ENCODE results near the gene TBC1D10A. TPM values are rescaled to one million over a fixed set of nuclear protein-coding genes. Genes with fewer than 3 reads are reported as not detected.
A peak's percentile ranks its signal among the peaks of the same experiment; 100 is the strongest.
"Not testable (repeated sequence)": the region's sequence is repeated elsewhere in the genome, so short reads cannot be mapped to it uniquely, and the experiment has no call there.

The TBC1D10A gene
- total RNA-seq, 1 donor from 2014 or later, result 21.4 TPM

DNA sequence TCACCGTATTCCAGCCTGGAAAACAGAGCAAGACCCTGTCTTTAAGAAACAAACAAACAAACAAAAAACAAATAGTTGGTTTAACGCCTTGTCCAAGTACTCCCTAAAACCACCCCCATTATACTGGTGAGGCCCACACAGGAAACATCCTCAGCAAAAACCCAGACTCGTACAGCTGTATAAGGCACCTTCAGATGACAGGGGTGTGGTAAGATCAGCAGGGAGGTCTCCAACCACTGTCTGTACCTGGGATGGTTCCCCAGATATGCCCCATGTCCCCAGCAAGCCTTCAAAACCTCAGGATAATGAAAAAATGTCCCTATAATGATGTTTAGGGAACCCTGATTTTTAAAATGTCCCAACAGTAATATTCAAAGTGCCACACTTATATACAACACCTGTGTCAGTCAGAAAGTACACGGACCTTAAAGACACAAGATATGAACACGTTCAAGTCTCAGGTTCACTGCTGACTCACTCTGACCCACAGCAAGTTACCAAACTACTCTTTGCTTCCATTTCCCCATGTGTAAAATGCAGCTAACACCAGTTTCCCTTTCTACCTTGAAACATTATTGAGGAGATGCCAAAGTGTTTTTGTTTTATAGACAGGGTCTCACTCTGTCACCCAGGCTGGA is 20.6 kb upstream of the TBC1D10A start:
- no peak for DNase-seq (ENCODE audit: low read depth)

DNA sequence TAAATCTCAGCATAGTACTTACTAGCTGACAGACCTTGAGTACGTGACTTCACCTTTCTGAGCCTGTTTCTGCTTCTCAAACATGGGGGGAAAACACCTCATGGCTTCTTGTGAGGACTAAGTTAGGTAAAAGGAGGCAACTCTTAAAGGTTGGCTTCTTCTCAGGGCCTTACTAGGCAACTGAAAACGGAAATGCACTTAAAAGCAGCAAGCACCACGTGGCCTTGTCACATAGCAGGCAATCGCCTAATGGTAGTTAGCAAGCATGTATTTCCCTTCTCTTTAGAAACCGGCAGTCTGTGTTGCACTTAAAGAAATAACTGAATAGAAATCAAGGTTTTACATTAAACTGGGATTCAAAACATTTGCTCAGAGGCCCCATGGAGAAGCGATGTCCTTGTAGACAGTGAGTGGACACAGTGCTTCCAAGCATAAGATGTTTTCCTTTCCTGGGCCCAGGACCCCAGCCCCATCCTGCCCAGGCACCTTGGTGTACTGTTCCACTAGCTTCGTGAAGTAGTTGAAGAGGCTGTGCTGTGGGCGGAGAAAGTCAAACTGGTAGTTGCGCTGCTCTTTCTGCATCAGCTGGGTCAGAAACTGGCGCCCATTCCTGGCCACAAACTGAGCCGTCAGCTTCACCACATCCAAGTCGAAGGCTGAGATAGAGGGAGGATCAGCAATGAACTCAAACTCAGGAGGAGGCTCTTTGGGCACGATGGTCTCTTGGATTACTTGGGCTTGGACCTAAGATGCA is 17.9 kb upstream of the TBC1D10A start:
- DNase-seq (ENCODE audit: low read depth), result no peak

DNA sequence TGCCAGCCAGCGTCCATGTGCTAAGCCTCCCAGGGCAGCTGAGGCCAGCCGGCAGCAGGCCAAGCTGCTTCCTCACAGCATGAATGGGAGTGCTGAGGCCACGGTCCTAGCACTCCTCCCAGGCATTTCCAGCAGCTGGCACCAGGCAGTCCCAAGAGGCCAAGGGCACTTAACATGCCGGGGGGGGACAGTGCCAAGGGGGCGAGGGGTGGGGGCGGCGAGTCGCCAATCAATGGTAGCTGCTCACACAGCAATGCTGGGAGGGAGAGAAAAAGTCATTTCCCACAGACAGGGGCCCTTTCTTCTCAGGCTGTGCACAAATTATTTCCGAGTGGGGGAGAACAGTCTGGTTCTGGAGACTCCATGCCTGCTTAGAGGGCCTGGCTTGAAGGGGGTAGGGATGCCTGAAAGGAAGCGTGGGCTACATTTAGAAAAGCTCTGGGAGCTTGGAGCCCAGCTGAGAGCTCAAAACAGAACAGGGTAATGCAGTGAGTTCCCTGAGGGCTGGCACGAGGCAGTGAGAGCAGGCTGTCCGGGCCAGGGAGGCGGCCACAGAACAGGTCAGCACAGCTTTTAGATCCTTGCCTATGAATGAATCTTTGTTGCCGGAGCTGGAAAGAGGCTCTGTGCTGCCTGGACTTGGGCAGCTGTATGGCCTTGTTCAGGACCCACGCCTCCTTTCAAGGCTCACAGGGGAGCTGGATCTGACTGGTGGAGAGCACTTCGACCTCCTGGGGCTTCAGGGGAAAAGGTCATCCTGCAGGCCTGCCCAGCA is 14.4 kb upstream of the TBC1D10A start:
- DNase-seq (ENCODE audit: low read depth), result no peak

DNA sequence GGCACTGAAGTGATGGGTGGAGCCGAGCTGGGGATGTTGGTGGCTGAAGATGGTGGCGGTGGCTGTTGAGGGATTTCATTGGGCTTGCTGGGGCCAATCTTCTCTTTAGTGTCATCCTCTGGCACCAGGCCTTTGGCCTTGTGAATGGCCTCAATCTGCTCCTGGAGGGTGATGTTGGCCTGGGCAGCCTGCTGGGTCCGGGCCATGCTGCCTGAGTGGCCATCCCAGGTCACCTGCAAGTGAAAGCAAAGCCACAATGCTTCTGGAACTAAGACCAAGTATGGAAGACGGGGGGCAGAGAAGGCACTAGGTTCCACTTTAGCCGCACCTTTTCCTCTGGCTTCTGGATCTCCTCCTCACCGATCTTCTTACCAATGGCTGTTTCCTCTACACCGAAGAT is 12.1 kb upstream of the TBC1D10A start:
- DNase-seq (ENCODE audit: low read depth), result no peak

DNA sequence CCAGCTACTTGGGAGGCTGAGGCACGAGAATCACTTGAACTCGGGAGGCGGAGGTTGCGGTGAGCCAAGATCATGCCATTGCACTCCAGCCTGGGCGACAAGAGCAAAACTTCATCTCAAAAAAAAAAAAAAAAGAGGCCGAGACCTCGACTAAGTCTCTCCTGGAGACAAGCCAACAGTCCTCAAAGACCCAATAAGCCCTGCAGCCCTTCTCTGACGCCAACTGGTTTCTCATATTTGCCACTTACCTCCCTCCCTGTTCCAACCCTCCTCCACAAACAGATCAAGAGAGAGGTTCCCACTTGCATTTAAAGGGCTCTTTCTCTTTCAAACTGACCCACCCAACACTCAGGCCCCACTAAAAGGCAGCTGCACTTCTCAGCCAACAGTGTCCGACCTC is 11.6 kb upstream of the TBC1D10A start:
- DNase-seq (ENCODE audit: low read depth), result not testable (repeated sequence)

DNA sequence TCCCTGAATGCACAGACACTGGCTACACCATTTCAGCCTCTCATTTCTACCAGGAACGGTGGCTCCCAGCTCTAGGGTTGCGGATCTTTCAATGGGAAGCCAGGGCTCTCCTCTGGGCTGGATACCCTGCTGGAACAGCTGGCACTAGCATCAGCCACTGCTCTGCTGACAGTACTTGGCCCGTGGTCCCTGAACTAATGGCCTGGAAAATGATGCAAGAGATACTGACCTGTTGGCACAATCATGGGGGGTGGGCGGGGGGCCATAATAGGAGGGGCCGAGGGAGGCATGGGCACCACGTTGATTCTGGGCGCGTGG is 10.7 kb upstream of the TBC1D10A start:
- DNase-seq (ENCODE audit: low read depth), result no peak

DNA sequence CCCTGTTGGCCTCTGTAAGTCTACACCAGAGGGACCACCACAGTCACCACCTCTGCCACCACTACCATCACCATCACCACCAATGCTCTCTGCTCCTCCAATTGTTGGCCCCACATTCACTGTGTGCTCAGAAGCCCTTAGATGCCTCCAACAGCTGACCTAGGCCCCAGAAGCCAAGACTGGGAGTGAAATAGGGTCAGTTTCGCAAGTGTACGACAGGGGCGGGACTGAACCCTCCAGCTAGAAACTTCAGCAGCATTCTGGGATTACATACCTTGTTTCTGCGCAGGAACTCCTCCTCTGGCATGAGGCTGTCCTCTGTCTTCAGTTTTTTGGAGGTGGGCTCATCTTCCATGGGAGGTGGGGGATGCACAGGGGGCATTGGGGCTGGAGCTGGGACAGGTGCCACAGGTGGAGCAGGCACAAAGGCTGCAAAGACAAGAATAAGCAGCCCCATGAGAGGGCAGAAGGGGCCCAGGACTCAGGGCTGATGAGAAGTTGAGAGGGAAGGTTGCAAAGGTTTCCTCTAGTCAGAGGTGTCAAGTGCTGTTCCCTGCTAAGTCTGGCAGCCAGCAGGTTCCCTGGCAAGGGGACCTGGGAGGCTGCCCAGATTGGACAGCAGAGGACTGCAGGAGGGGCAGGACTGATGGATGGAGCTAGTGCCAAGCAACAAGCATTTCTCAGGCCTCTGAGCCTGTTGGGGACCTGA is 10.2 kb upstream of the TBC1D10A start:
- no peak for DNase-seq (ENCODE audit: low read depth)

DNA sequence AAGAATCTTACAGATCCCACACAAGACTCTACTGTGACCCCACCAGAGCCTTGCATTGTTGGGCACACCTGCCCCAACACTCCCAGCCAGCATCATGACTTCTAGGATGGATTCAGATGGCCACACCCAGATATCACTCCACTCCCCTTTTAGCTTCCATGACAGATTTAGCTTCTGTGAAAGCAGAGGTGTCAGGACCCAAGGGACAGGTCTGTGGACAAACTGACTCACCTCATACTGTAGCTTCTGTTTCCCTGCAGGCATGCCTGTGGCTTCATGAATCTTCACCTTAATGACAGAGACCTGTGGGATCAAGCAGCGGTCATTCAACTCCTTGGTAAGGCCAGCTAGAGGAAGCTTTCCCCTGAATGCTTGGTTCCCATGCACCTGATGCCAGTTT is 8.5 kb upstream of the TBC1D10A start:
- no peak for DNase-seq (ENCODE audit: low read depth)

DNA sequence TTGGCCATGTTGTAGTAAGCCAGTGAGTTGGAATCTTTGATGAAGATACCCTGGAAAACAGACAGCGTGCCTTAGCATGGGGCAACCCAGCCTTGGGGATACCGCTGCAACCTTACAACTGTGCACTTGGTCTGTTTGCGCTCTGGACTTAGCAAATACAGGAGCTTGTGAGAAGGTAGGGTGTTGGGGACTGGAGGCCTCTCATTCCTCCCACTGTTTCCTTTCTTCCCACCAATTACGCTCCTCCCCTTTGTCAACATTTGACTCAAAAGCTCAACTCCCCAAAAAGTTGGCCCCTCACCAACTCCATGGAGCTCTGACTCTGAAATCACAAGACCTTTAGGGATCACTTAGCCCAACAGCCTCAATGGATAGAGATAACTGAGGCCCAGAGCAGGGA is 7.9 kb upstream of the TBC1D10A start:
- no peak for DNase-seq (ENCODE audit: low read depth)

DNA sequence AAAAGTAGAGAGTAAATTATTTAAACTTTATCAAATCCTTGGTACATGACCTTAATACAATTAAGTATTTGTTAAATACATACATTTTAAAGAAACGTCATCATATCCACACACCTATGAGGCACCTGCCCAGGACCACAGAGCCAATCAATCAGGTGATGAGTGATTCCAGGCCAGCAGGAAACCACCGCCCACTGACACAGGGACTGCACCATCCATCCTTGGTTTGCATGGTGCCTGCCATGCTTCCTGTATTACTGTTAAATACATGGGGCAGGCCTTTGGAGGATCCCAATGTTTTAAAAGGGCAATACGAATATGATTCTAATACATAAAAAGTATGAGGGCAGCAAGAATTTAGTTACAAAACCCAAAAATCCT is 7.0 kb upstream of the TBC1D10A start:
- DNase-seq (ENCODE audit: low read depth), result no peak

DNA sequence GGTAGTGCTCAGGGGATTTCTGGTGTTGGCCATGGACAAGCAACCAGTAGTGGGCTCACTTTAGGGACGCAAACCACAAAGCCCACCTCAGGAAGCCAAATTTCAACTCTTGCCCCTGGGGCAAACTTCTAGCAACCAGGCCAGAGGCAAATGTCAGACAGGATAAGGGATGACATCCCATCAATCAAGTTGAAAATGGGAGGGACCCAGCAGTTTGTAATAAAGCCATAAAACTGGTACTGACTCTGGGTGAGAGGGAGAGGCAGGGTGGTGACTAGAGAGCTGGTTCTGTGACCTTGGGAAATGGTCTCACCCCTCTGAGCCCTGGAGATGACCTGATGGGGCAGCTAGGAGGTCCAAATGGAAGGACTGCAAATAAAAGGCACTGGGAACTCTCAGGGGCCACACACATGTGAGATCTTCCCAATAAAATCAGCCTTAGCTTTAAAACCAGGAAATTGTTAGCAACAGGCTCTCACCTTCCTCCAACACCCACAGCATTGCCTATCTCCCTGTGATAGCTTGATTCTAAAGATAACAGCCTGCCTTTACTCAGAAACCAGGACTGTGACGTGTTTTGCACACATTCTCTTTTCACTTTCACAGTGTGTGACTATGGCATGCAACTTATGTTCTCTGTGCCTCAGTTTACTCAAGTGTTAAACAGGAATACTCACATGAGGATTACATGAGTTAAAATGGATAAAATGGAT is 6.4 kb upstream of the TBC1D10A start:
- no peak for DNase-seq (ENCODE audit: low read depth)

DNA sequence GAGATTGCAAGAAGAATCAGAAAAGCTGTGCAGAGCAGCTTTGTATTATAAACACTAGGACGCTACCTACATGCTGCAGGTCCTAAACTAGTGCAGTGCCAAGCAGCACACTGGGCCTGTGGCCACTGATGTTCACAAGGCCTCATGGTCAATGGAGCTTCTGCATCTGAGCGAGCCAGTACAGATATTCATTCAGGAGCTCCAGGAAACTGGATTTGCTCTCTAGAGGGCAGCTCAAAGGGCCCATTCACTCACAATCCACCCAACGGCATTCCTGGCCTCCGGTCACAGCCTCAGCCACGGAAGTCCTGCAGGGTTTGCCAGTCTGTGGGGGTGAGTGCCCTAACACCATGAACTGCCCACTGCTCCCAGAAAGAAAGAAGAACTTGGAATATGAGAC is 5.8 kb upstream of the TBC1D10A start:
- no peak for DNase-seq (ENCODE audit: low read depth)

DNA sequence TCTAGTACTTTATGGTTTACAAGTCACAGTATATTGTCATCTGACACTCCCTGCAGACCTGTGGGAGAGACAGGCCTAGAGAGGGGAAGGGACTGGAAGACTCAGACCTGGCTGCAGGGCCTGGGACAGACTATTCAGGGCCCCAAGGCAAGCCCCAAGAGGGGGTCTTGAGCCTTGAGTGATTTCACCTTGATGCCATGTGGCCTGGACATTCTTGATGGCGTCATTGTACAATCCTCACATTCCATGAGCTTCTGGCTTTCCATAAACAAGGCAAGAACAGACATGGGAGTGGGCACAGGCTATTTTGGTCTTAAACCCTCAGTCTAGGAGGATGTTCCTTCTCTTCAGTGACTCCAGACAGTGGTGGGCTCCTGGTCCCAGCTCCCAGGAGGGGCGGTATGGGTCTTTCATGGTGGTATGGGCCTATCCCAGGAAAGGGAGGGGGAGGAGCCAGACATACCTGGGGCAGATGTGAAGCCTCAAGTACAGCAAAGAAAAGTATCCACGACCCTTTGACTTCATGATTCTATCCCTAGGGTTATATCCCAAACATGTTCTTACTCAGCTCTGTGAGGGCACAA is 1.8 kb upstream of the TBC1D10A start:
- DNase-seq (ENCODE audit: low read depth), result peak; percentile 22

DNA sequence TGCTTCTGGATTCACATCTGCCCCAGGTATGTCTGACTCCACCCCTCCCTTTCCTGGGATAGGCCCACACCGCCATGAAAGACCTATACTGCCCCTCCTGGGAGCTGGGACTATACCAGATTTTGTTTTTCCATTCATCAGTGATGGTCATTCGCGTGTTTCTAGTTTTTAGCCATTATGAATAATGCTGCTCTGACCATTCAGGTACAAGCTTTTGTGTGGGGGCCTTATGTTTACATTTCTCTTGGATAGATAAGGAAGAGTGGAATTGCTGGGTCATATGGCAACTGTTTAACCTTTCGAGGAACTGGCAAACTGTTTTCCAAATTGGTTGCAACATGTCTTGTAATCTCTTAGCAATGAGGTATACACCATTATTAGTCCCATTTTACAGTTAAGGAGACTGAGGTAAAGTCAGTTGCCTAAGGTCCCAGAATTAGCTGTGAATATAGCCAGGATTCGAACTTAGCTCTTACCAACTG is 1.2 kb upstream of the TBC1D10A start:
- DNase-seq (ENCODE audit: low read depth), result no peak

DNA sequence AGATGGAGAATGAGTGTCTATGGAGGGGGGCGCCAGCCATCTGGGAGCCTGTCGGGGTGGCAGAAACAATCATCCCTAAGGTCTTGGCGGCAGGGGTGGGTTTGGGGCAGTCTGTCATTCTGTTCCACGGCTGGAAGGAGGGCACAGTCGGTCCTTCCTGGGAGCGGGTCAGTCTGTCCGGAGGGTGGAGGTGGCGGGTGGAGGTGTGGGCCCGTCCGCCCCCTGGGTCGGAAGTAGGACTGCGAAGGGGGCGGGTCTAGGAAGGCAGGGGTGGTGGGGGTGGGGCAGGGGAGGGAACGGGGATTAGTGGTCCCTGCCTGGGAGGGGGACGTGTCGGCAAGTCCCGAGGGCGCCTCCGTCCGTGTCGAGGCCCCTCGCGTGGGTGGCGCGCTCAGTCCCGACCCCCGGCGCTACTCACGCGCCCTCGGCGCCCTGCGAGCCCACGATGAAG is 461 bp downstream of the TBC1D10A start:
- DNase-seq (ENCODE audit: low read depth), result no peak

DNA sequence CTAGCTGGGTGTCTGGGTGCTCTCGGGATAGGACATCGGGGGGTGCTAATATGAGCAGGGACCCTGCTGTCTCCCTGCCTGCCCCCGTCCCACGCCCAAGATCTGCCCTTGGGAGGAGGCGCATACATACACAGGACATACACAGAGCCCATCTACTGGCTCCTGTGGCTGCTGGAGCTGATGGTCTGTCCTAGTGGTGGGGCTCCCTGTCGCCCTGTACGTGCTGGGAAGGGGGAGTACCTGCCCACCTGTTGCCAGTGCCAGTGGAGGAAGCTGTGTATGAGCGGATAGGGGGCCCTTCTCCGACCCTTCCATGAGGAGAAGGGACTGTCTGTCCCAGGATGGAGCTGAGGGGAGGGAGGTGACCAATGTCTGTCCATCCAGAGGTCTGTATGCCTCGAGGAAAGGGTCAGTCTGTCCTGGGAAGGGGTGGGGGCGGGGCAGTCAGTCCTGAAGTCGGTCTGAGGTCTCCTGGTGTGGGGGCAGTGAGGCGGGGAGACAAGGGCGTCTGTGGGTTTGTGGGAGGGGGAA is 952 bp downstream of the TBC1D10A start:
- DNase-seq (ENCODE audit: low read depth), result no peak

DNA sequence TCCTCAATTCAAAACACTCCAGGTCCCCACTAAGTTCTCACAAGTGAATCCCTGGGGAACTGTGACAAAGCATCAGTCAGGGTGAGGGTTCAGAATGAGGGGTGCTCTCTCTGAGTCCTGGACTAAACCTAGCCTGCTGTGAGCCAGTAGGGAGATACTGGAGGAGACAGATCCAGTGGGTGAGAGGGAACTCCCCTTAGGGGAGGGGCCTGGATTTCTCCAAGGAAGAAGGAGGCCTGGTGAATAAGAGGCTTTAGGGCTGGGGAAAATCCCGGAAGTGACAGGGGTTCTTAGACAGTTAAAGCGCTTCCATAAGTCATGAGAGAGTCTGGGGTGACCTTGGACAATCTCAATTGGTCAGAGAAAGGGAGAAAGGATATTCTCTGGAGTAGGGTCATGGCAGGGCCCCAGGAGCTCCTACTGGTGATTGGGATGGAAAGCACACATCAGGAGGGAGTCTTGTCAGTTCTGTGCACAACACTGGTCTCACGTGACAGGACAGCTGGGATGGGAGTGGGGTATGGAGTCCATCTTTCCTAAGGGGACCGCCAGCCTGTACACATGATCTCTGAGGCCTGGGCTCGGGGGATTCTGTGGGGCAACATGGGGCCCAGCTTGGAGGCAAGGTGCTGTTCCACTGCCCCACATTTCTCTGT is 1.5 kb downstream of the TBC1D10A start:
- DNase-seq (ENCODE audit: low read depth), result peak; percentile 84

DNA sequence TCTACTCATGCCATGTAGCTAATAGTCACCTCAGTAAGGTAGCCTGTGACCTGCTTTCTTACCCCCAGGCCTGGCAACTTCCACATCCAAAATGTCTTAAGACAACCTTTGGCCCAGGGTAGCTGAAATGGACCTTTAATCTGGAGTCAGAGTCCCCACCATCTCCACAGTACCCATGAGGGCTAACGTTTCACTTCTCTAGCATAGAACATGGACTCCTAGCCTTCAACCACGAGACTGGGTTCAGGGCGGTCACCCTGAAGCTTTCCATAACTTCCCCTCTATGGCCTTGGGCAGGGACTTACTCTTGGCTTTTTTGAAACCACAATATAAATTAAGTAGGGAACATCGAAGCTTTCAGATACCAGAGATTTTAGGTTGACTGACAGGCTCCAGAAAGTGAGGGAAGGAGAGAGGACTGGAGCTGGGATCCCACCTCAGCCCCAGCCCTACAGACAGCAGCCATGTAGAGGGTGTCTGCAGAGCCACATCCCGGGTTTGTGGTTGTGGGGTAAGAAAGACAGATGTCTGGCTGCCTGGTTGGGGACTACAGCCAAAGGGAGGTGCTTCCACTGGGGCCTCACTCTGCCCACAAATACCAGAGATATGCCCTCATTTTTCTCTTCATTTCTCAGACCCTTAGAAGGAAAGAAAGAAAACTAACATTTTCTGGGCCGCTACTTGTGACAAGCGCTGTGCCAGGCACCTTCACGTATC is 2.6 kb downstream of the TBC1D10A start:
- no peak for DNase-seq (ENCODE audit: low read depth)

DNA sequence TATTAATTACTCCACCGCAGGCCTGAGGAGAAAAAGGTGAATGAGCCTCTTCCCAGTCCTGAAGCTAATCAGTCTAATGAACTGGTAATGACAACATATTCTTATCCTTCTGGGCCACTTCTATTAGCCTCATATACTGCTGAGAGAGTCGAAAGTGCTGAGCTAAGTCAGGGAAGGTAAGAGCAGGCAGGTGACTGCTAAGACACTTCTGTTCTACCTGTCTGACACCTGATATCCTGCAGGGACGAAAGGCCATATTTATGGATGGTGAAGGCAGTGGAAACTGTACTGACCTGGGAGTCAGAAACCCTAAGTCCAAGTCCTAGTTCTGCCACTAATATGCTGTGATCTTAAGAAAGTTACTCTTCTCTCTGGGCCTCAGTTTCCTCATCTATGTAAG is 3.5 kb downstream of the TBC1D10A start:
- no peak for DNase-seq (ENCODE audit: low read depth)

DNA sequence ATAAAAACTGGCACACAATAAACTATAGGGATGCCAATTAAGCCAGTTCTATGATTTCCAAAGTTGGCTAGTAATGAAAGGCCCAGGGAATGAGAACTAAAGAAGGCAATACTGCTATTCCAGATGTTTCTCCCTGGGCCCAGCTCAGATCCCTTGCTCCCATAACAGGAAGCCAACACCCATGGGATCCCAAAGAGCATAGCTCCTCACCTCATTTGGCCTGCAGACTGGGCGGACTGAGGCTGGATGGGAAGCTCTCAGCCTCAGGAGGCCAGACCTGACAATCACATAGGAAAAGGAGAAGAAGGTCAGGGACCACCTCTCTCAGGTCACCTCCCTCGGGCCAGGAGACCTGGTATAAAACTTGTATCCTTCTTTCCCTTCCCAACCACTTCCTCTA is 5.3 kb downstream of the TBC1D10A start:
- no peak for DNase-seq (ENCODE audit: low read depth)
